Neuronal stem cell (in vitro differentiated cells): ENCODE results near the gene KCTD6.

ENCODE experiments used
- DNase-seq: peaks from one replicate; pipeline ENCODE4 v3.0.0-alpha.2; 2013; ENCODE audit warnings: low spot score
- H2AFZ ChIP-seq: one replicate; pipeline ENCODE4 v1.6.1; 2013; ENCODE audit warnings: mild to moderate bottlenecking, low read length, inconsistent platforms
- H2AK5ac ChIP-seq: 2 replicates; pipeline ENCODE4 v1.6.1; 2013; ENCODE audit warnings: low read depth, mild to moderate bottlenecking, inconsistent platforms, low read length, moderate library complexity, mixed read lengths
- H2BK120ac ChIP-seq: 2 replicates; pipeline ENCODE4 v1.6.1; 2013; ENCODE audit warnings: low read depth, mild to moderate bottlenecking, inconsistent platforms, low read length, moderate library complexity, mixed read lengths
- H2BK12ac ChIP-seq: one replicate; pipeline ENCODE4 v1.6.1; 2013; ENCODE audit warnings: low read length, inconsistent platforms
- H2BK15ac ChIP-seq: 2 replicates; pipeline ENCODE4 v1.6.1; 2013; ENCODE audit warnings: mild to moderate bottlenecking, low read length, inconsistent platforms, mixed read lengths
- H2BK5ac ChIP-seq: one replicate; pipeline ENCODE4 v1.6.1; 2013; ENCODE audit warnings: inconsistent platforms, mild to moderate bottlenecking, low read length, moderate library complexity
- H3K14ac ChIP-seq: one replicate; pipeline ENCODE4 v1.6.1; 2013; ENCODE audit warnings: low read length, inconsistent platforms
- H3K18ac ChIP-seq: 2 replicates; pipeline ENCODE4 v1.6.1; 2013; ENCODE audit warnings: low read length, inconsistent platforms
- H3K23ac ChIP-seq: 2 replicates; pipeline ENCODE4 v1.6.1; 2013; ENCODE audit warnings: low read depth, mild to moderate bottlenecking, mixed read lengths, low read length, inconsistent platforms; ENCODE audit not compliant: poor library complexity
- H3K27ac ChIP-seq: replicated peaks from 3 replicates; pipeline ENCODE4 v1.5.1; 2013; ENCODE audit warnings: low read length, inconsistent platforms
- H3K27me3 ChIP-seq, 3 experiments: 2 replicates each; pipeline ENCODE4 v1.6.1; 2013; ENCODE audit warnings: low read length in 3 of 3, mild to moderate bottlenecking in 2 of 3, inconsistent platforms in 1 of 3, low read depth in 1 of 3, mixed read lengths in 1 of 3, moderate library complexity in 1 of 3; ENCODE audit not compliant: control insufficient read depth in 3 of 3, insufficient read depth in 3 of 3
- H3K36me3 ChIP-seq, 2 donors: replicated peaks in 1 of 2; 2 replicates each; pipeline ENCODE4 v1.6.1; 2013; ENCODE audit warnings: low read length in 2 of 2; ENCODE audit not compliant: control insufficient read depth in 2 of 2, insufficient read depth in 2 of 2
- H3K4ac ChIP-seq: 2 replicates; pipeline ENCODE4 v1.6.1; 2013; ENCODE audit warnings: inconsistent platforms, mild to moderate bottlenecking, low read length, moderate library complexity
- H3K4me1 ChIP-seq, 2 donors: 1 replicate in 1 of 2; 2 replicates in 1 of 2; pipeline ENCODE4 v1.6.1; 2013; ENCODE audit warnings: low read length in 2 of 2, low read depth in 1 of 2; ENCODE audit not compliant: control insufficient read depth in 2 of 2, insufficient read depth in 1 of 2
- H3K4me2 ChIP-seq: one replicate; pipeline ENCODE4 v1.6.1; 2013; ENCODE audit warnings: mild to moderate bottlenecking, low read length, inconsistent platforms; ENCODE audit not compliant: insufficient read depth, poor library complexity, severe bottlenecking
- H3K4me3 ChIP-seq, 2 donors: 2 replicates each; pipeline ENCODE4 v1.5.1; 2013; ENCODE audit warnings: low read length in 2 of 2, mild to moderate bottlenecking in 2 of 2, inconsistent platforms in 1 of 2, moderate library complexity in 1 of 2
- H3K79me1 ChIP-seq: one replicate; pipeline ENCODE4 v1.6.1; 2013; ENCODE audit warnings: low read depth, mild to moderate bottlenecking, inconsistent platforms, low read length, moderate library complexity
- H3K9ac ChIP-seq: one replicate; pipeline ENCODE4 v1.6.1; 2013; ENCODE audit warnings: mild to moderate bottlenecking, low read depth, low read length, inconsistent platforms; ENCODE audit not compliant: poor library complexity
- H3K9me3 ChIP-seq, 2 donors: replicated peaks in 1 of 2; 2 replicates each; pipeline versions ENCODE3 to v1.6.1; 2013; ENCODE audit warnings: low read length in 2 of 2, mild to moderate bottlenecking in 2 of 2, inconsistent platforms in 1 of 2, low read depth in 1 of 2, mixed read lengths in 1 of 2, moderate library complexity in 1 of 2; ENCODE audit not compliant: control insufficient read depth in 2 of 2, insufficient read depth in 1 of 2
- H4K8ac ChIP-seq: one replicate; pipeline ENCODE4 v1.6.1; 2013; ENCODE audit warnings: low read depth, mild to moderate bottlenecking, inconsistent platforms, low read length, moderate library complexity
- H4K91ac ChIP-seq: one replicate; pipeline ENCODE4 v1.6.1; 2013; ENCODE audit warnings: low read length, low read depth, mild to moderate bottlenecking, inconsistent platforms; ENCODE audit not compliant: poor library complexity
- WGBS, 2 donors: extraction: QIAGEN DNeasy Blood & Tissue Kit; methylation state at CpG; one replicate each; pipeline ENCODE4 v1.1.7; 2013; ENCODE audit warnings: missing lambda C conversion rate in 2 of 2, mixed read lengths in 1 of 2; ENCODE audit not compliant: insufficient read length in 2 of 2, insufficient replicate concordance in 1 of 2; ENCODE audit errors: extremely low coverage in 2 of 2; 5-methylcytosine and 5-hydroxymethylcytosine counted together

KCTD6 gene

DNA sequence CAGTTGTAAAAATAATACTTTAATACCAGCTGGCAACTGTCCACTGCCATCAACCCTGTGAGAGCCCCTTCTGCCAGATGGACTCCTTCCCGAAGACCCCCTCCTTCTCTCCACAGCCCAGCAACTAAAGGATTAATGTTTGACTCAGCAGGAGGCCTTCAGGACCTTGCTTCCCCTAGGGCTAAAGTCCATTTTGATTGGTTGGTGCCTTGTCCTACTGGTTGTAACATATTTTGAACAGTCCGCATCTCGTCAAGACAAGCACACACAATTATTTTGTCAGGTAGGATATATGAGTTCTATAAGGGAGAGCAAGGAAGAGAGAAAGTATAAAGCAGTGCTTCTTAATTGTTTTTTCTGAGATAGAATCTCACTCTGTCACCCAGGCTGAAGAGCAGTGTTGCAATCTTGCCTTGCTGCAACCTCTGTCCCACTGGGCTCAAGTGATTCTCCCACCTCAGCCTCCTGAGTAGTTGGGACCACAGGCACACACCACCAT lies 26.4 kb downstream of the KCTD6 start:
- peaks cover 17 to 25% of the 10 kb centered on the region in 2 donors for H3K4me1 ChIP-seq
- H3K27me3 ChIP-seq = no peaks in the 10 kb centered on the region
- H4K91ac ChIP-seq = no peak overlapping the region
- H3K23ac ChIP-seq = no peak overlapping the region
- no peak overlapping the region for H2BK120ac ChIP-seq
- H4K8ac ChIP-seq = no peak overlapping the region
- no peaks in the 10 kb centered on the region for H3K9me3 ChIP-seq
- no peak overlapping the region for H2BK15ac ChIP-seq
- H2BK5ac ChIP-seq = no peak overlapping the region
- H3K79me1 ChIP-seq = no peaks in the 10 kb centered on the region
- no peak overlapping the region for H3K4ac ChIP-seq
- no peak overlapping the region for H2BK12ac ChIP-seq
- no peak overlapping the region for H2AK5ac ChIP-seq
- no peak overlapping the region for H3K4me2 ChIP-seq
- no peak overlapping the region for H3K14ac ChIP-seq
- H3K9ac ChIP-seq = no peak overlapping the region
- DNase-seq = no peak
- no peak overlapping the region for H3K27ac ChIP-seq
- no CpG with 5 or more reads among the region's 3 CpGs for WGBS, 2 donors
- no peak overlapping the region for H2AFZ ChIP-seq
- H3K36me3 ChIP-seq = no peaks in the 10 kb centered on the region
- H3K18ac ChIP-seq = no peak overlapping the region
- H3K4me3 ChIP-seq = no peak overlapping the region

- Histone ChIP-seq H3K27ac (no peak overlapping the region), H3K9ac (no peak overlapping the region), H4K8ac (no peak overlapping the region), H3K4me1 (peaks cover 17 to 25% of the 10 kb centered on the region in 2 donors), H3K36me3 (no peaks in the 10 kb centered on the region), H2BK15ac (no peak overlapping the region), H3K9me3 (no peaks in the 10 kb centered on the region), H2AK5ac (no peak overlapping the region), H3K23ac (no peak overlapping the region), H4K91ac (no peak overlapping the region), H3K18ac (peak overlapping the region; percentile 36), H2AFZ (no peak overlapping the region), H3K14ac (no peak overlapping the region), H3K4ac (no peak overlapping the region), H3K4me3 (no peak overlapping the region), H3K27me3 (no peaks in the 10 kb centered on the region), H2BK12ac (no peak overlapping the region), H2BK5ac (no peak overlapping the region), H2BK120ac (no peak overlapping the region), H3K79me1 (no peaks in the 10 kb centered on the region), H3K4me2 (no peak overlapping the region)
- WGBS, 2 donors = no CpG with 5 or more reads among the region's 6 CpGs
- DNase-seq = no peak
Observed at GRCh38 chr3:58519668-58520402, 27.9 kb downstream of the KCTD6 start.

GRCh38 chr3:58520403-58521335 lies 28.8 kb downstream of the KCTD6 start:
- Histone ChIP-seq H3K4me3 (no peak overlapping the region), H2BK120ac (no peak overlapping the region), H3K27ac (no peak overlapping the region), H3K14ac (no peak overlapping the region), H3K36me3 (no peaks in the 10 kb centered on the region), H3K23ac (no peak overlapping the region), H3K27me3 (no peaks in the 10 kb centered on the region), H2BK15ac (no peak overlapping the region), H2AFZ (no peak overlapping the region), H4K8ac (no peak overlapping the region), H2AK5ac (peak overlapping the region; percentile 51), H3K9me3 (no peaks in the 10 kb centered on the region), H3K4me2 (no peak overlapping the region), H4K91ac (no peak overlapping the region), H3K4ac (no peak overlapping the region), H2BK5ac (no peak overlapping the region), H3K9ac (no peak overlapping the region), H3K79me1 (no peaks in the 10 kb centered on the region), H3K4me1 (peaks cover 17 to 25% of the 10 kb centered on the region in 2 donors), H2BK12ac (no peak overlapping the region), H3K18ac (peak overlapping the region; percentile 38)
- no peak for DNase-seq
- no CpG with 5 or more reads among the region's 8 CpGs for WGBS, 2 donors

DNA sequence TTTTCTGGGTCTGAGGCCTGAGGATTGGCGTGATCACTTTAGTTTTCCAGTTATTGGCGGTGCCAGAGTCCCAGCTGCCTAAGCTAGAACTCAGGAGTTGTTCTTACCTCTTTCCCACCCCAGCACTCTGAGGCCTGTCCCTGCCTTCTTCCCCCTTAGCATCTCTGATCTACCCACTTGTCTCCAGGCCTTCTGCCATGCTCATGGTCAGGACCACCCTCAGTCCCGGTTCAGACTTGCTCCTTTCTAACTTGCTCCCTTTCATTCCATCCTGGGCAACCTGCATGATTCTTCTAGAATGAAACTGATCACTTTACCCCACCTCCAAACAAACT lies 29.4 kb downstream of the KCTD6 start:
- Histone ChIP-seq H3K27ac (no peak overlapping the region), H3K9ac (no peak overlapping the region), H2BK5ac (no peak overlapping the region), H3K18ac (peak overlapping the region; percentile 38), H2BK120ac (no peak overlapping the region), H3K4ac (no peak overlapping the region), H4K91ac (no peak overlapping the region), H2AK5ac (peak overlapping the region; percentile 51), H2BK12ac (no peak overlapping the region), H2BK15ac (no peak overlapping the region), H3K4me3 (no peak overlapping the region), H3K4me1 (peaks cover 18 to 28% of the 10 kb centered on the region in 2 donors), H3K9me3 (no peaks in the 10 kb centered on the region), H3K36me3 (no peaks in the 10 kb centered on the region), H2AFZ (no peak overlapping the region), H3K79me1 (no peaks in the 10 kb centered on the region), H3K4me2 (no peak overlapping the region), H4K8ac (no peak overlapping the region), H3K14ac (no peak overlapping the region), H3K27me3 (no peaks in the 10 kb centered on the region), H3K23ac (no peak overlapping the region)
- no CpG with 5 or more reads among the region's 3 CpGs for WGBS, 2 donors
- no peak for DNase-seq
